ENCODE measurements around the gene USP21. TPM values are rescaled to one million over a fixed set of nuclear protein-coding genes. Genes with fewer than 3 reads are reported as not detected.

USP21 gene
- total RNA-seq, 1 donor from 2014 or later, result 6.7 TPM

DNA sequence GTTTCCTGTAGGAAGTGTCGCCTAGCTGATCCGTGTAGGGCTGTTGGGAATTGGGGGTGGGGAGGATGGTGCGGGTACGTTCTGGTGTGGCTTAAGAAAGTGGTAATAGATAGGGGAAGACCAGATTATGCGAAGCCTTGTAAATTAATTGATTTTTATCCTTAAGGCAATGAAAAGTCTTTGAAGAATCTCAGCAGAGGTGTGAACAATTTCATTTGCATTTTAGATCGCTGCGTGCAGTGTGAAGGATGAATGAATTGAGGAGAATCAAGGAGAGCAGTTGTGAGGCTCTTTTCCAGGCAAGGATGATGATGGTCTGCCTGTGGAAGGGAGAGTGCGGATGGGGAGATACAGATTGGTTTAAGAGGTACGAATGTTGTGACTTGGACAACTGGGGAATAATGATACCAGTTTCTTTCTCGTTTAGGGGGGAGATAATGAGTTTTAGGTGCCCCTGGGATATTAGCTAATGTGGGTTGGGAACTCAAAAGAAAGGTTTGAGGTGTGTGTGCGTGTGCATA, 26.0 kb upstream of the USP21 start:
- H3K9me3 ChIP-seq (ENCODE audit: low read depth), result no peaks in the 10 kb centered on the region
- no peak for TF ChIP-seq EZH2phosphoT487 (IDR thresholded peaks at IDR 0.05)
- no peak for TF ChIP-seq EZH2 (IDR thresholded peaks at IDR 0.05)
- TF ChIP-seq, protein P1, sequence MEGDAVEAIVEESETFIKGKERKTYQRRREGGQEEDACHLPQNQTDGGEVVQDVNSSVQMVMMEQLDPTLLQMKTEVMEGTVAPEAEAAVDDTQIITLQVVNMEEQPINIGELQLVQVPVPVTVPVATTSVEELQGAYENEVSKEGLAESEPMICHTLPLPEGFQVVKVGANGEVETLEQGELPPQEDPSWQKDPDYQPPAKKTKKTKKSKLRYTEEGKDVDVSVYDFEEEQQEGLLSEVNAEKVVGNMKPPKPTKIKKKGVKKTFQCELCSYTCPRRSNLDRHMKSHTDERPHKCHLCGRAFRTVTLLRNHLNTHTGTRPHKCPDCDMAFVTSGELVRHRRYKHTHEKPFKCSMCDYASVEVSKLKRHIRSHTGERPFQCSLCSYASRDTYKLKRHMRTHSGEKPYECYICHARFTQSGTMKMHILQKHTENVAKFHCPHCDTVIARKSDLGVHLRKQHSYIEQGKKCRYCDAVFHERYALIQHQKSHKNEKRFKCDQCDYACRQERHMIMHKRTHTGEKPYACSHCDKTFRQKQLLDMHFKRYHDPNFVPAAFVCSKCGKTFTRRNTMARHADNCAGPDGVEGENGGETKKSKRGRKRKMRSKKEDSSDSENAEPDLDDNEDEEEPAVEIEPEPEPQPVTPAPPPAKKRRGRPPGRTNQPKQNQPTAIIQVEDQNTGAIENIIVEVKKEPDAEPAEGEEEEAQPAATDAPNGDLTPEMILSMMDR (IDR thresholded peaks at IDR 0.05), result no peak
- no peak for DNase-seq (ENCODE audit: low spot score)

DNA sequence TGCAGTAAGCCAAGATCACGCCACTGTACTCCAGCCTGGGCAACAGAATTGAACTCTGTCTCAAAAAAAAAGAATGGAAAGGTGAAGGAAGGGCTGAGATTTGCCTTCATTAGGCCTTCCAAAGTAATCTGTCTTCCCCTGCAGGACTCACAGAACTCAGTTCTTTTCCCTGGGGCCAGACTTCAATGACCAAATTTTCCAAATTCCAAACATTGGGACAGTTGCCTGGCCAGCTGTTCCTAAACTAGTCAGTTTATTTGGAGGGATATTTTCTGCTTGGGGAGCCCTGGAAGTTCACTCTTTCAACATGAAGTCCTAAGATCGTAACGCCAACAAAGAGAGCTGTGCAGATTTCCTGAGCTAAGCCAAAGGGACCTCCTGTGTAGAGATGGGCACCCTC, 21.4 kb upstream of the USP21 start:
- Histone ChIP-seq H3K36me3 (no peaks in the 10 kb centered on the region), H3K79me2 (ENCODE audit: low read depth) (peaks cover 21% of the 10 kb centered on the region), H3K27me3 (no peaks in the 10 kb centered on the region), H3K4me2 (no peak overlapping the region), H3K4me1 (no peaks in the 10 kb centered on the region), H3K9me3 (ENCODE audit: low read depth) (no peaks in the 10 kb centered on the region), H3F3A (ENCODE audit: low read depth) (peaks cover 21% of the 10 kb centered on the region), H3K9ac (no peak overlapping the region), H3K4me3 (no peak overlapping the region), H2AFZ (replicated peaks) (no peak overlapping the region), H3K27ac (no peak overlapping the region), H4K20me1 (ENCODE audit: low read depth) (no peaks in the 10 kb centered on the region)
- no peaks in the 10 kb centered on the region for H3K9me3 Mint-ChIP-seq
- no peak for DNase-seq (ENCODE audit: low spot score)
- no peak overlapping the region for H3K27ac Mint-ChIP-seq
- no peaks in the 10 kb centered on the region for H3K27me3 Mint-ChIP-seq (ENCODE audit: insufficient read depth, low read depth)
- H3K36me3 Mint-ChIP-seq, result peaks cover 7% of the 10 kb centered on the region
- TF ChIP-seq EZH2phosphoT487 (IDR thresholded peaks at IDR 0.05), result no peak
- no peak for TF ChIP-seq EZH2 (IDR thresholded peaks at IDR 0.05)
- TF ChIP-seq, protein P1 (IDR thresholded peaks at IDR 0.05), result no peak
- H3K4me3 Mint-ChIP-seq, result no peak overlapping the region
- peaks cover 4% of the 10 kb centered on the region for H3K4me1 Mint-ChIP-seq

More for the DNA sequence above, 26.0 kb upstream of the USP21 start:
- Histone ChIP-seq H3K79me2 (ENCODE audit: low read depth) (peaks cover 58% of the 10 kb centered on the region), H2AFZ (replicated peaks) (peak overlapping the region; percentile 79), H3K4me1 (peaks cover 20% of the 10 kb centered on the region), H3K9ac (peak overlapping the region; percentile 51), H3K27me3 (no peaks in the 10 kb centered on the region), H3K27ac (peak overlapping the region; percentile 98), H3K4me2 (peak overlapping the region; percentile 90), H3K4me3 (peak overlapping the region; percentile 77), H4K20me1 (ENCODE audit: low read depth) (peaks cover 7% of the 10 kb centered on the region), H3F3A (ENCODE audit: low read depth) (peaks cover 38% of the 10 kb centered on the region), H3K36me3 (no peaks in the 10 kb centered on the region)
- H3K4me1 Mint-ChIP-seq, result peaks cover 25% of the 10 kb centered on the region
- peaks cover 13% of the 10 kb centered on the region for H3K36me3 Mint-ChIP-seq
- no peak overlapping the region for H3K27ac Mint-ChIP-seq
- no peaks in the 10 kb centered on the region for H3K27me3 Mint-ChIP-seq (ENCODE audit: insufficient read depth, low read depth)
- no peak overlapping the region for H3K4me3 Mint-ChIP-seq
- H3K9me3 Mint-ChIP-seq, result no peaks in the 10 kb centered on the region

DNA sequence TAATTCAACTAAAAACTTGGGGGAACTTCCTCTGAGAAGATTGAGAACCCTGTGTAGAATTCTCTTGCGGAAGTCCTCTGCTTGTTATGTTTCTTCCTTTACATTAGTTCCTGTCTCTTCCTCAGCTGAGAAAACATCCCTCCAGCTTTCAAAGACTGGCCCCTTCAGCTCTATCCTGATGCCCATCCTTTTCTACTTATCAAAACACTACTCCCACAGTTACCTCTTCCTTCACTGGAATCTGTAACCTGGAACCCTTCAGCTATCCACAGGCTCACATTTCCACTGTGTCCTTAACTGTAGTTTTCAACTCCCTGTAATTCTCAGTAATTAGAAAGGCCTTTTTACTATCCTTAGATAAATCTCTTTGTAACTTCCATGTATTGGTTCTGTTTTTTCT, 20.9 kb upstream of the USP21 start:
- DNase-seq (ENCODE audit: low spot score), result no peak
- Histone ChIP-seq H3K9ac (no peak overlapping the region), H3K79me2 (ENCODE audit: low read depth) (peaks cover 19% of the 10 kb centered on the region), H3F3A (ENCODE audit: low read depth) (peaks cover 15% of the 10 kb centered on the region), H3K9me3 (ENCODE audit: low read depth) (no peaks in the 10 kb centered on the region), H3K4me3 (no peak overlapping the region), H3K27me3 (no peaks in the 10 kb centered on the region), H3K36me3 (no peaks in the 10 kb centered on the region), H3K27ac (no peak overlapping the region), H2AFZ (replicated peaks) (no peak overlapping the region), H3K4me2 (no peak overlapping the region), H3K4me1 (no peaks in the 10 kb centered on the region), H4K20me1 (ENCODE audit: low read depth) (no peaks in the 10 kb centered on the region)
- Mint-ChIP-seq H3K9me3 (no peaks in the 10 kb centered on the region), H3K27ac (no peak overlapping the region), H3K4me1 (peaks cover 4% of the 10 kb centered on the region), H3K27me3 (ENCODE audit: insufficient read depth, low read depth) (no peaks in the 10 kb centered on the region), H3K4me3 (no peak overlapping the region), H3K36me3 (peaks cover 7% of the 10 kb centered on the region)
- no peak for TF ChIP-seq EZH2phosphoT487 (IDR thresholded peaks at IDR 0.05)
- no peak for TF ChIP-seq EZH2 (IDR thresholded peaks at IDR 0.05)
- TF ChIP-seq, protein P1 (IDR thresholded peaks at IDR 0.05), result no peak
